HepG2 (cell line): Measurements from ENCODE around the gene TNK1. TPM values are rescaled to one million over a fixed set of nuclear protein-coding genes. Genes with fewer than 3 reads are reported as not detected.

Experiments
- ATAC-seq: fragments of 200-7000 bp; cut with Tn5 transposase; 3 replicates; pipeline ENCODE4 v1.9.1; 2020; ENCODE audit warnings: mild to moderate bottlenecking, moderate library complexity
- BruUV-seq: library from RNA; stranded (reverse); fragments of 400-500 nt; replicated peaks from 2 replicates; lab custom pipeline; 2021; lab: Mats Ljungman, UMichigan
- CTCF ChIA-PET: fragments of 300-600 bp; formaldehyde crosslinking; extraction: SDS; loops from one replicate; lab custom pipeline; 2021; ENCODE audit warnings: low total read pairs, inconsistent platforms, low intra/inter-chr PET ratio; lab: Yijun Ruan, JAX
- POLR2A ChIA-PET: fragments of 350-600 bp; sonication (Branson Sonifier 250); formaldehyde crosslinking; loops from one replicate; lab custom pipeline; 2020; ENCODE audit warnings: antibody characterized with exemption, inconsistent platforms; lab: Yijun Ruan, JAX
- DNase-seq: peaks from one replicate; pipeline ENCODE4 v3.0.0-alpha.2; 2015; ENCODE audit warnings: low spot score
- FAIRE-seq: peaks from 3 replicates; lab custom pipeline; 2011; peaks lifted over from hg19 to GRCh38; lab: Jason Lieb, UNC
- H2AFZ ChIP-seq: one replicate; pipeline ENCODE4 v1.6.1; 2011; ENCODE audit warnings: low read length, inconsistent platforms
- H3K27ac ChIP-seq: fragments of 300-600 bp; 3 replicates; pipeline ENCODE4 v1.8.0; 2011; ENCODE audit warnings: mixed run types, mild to moderate bottlenecking, mixed read lengths, low read length, inconsistent platforms; ENCODE audit not compliant: insufficient read depth; ENCODE audit errors: extremely low read length
- H3K27me3 ChIP-seq, 2 experiments: fragments of 200-600 bp in 1 of 2; 2 replicates in 1 of 2; 3 replicates in 1 of 2; pipeline versions ENCODE4 v1.6.0 to v1.8.0; 2011; ENCODE audit warnings: low read length in 2 of 2, mild to moderate bottlenecking in 2 of 2, moderate library complexity in 2 of 2, inconsistent platforms in 1 of 2; ENCODE audit not compliant: insufficient read depth in 2 of 2, control insufficient read depth in 1 of 2
- H3K36me3 ChIP-seq, 2 experiments: fragments of 200-600 bp in 1 of 2; replicated peaks in 1 of 2; 2 replicates in 1 of 2; 3 replicates in 1 of 2; pipeline versions ENCODE4 v1.5.1 to v1.8.0; 2011; ENCODE audit warnings: low read length in 2 of 2, inconsistent platforms in 1 of 2; ENCODE audit not compliant: insufficient read depth in 2 of 2, control insufficient read depth in 1 of 2
- H3K4me1 ChIP-seq: 2 replicates; pipeline ENCODE4 v1.5.1; 2012; ENCODE audit warnings: low read length, inconsistent platforms; ENCODE audit not compliant: insufficient read depth
- H3K4me2 ChIP-seq: 2 replicates; pipeline ENCODE4 v1.6.0; 2011; ENCODE audit warnings: low read depth, low read length, inconsistent platforms
- H3K4me3 ChIP-seq, 3 experiments: fragments of 200-600 bp in 1 of 3; sonication (generic), shearing (Covaris generic) in 1 of 3; replicated peaks in 1 of 3; 2 replicates each; pipeline ENCODE4 v1.5.1; 2011 to 2016; ENCODE audit warnings: low read length in 3 of 3, inconsistent platforms in 2 of 3, low read depth in 2 of 3, mild to moderate bottlenecking in 2 of 3, control low read depth in 1 of 3, mixed read lengths in 1 of 3; ENCODE audit not compliant: insufficient read depth in 1 of 3
- H3K79me2 ChIP-seq: one replicate; pipeline ENCODE4 v1.6.1; 2011; ENCODE audit warnings: low read length, inconsistent platforms; ENCODE audit not compliant: insufficient read depth
- H3K9ac ChIP-seq: 2 replicates; pipeline ENCODE4 v1.6.0; 2011; ENCODE audit warnings: mild to moderate bottlenecking, low read depth, low read length, inconsistent platforms; ENCODE audit not compliant: insufficient read depth
- H3K9me3 ChIP-seq: 2 replicates; pipeline ENCODE4 v1.5.1; 2012; ENCODE audit warnings: mild to moderate bottlenecking, low read length
- H4K20me1 ChIP-seq: 2 replicates; pipeline ENCODE4 v1.6.0; 2011; ENCODE audit warnings: inconsistent platforms, mild to moderate bottlenecking, low read length, moderate library complexity; ENCODE audit not compliant: insufficient read depth
- RBFOX2 ChIP-seq: fragments of 200-400 bp; formaldehyde crosslinking; IDR thresholded peaks from 2 replicates; pipeline ENCODE4 v1.6.1; 2017; ENCODE audit warnings: low read depth, mild to moderate bottlenecking, low read length
- ZBTB38 ChIP-seq: sonication (generic); formaldehyde crosslinking; IDR thresholded peaks from 2 replicates; pipeline ENCODE4 v1.5.1; 2020; ENCODE audit warnings: mild to moderate bottlenecking, missing genetic modification reagents
- ZNF142 ChIP-seq: sonication (generic); formaldehyde crosslinking; IDR thresholded peaks from 2 replicates; pipeline ENCODE4 v1.4.0; 2020; ENCODE audit warnings: missing genetic modification reagents
- ZNF704 ChIP-seq: sonication (generic); formaldehyde crosslinking; IDR thresholded peaks from 2 replicates; pipeline ENCODE4 v1.8.1; 2023; ENCODE audit warnings: mild to moderate bottlenecking, inconsistent platforms, moderate library complexity, missing genetic modification reagents, borderline replicate concordance
- ZNF740 ChIP-seq: sonication (generic); formaldehyde crosslinking; IDR thresholded peaks from 2 replicates; pipeline ENCODE4 v1.4.0; 2020; ENCODE audit warnings: missing genetic modification reagents
- WGBS: methylation state at CpG from one replicate; pipeline ENCODE4 v1.1.6; 2017; ENCODE audit warnings: low lambda C conversion rate; 5-methylcytosine and 5-hydroxymethylcytosine counted together
- in situ Hi-C: cut with HindIII; loops from 2 replicates; pipeline ENCODE4 v1.10.0; 2017; ENCODE audit warnings: low pct_unique_long_range_greater_than_20kb; ENCODE audit not compliant: extremely low pct_ligation_motif_present
- intact Hi-C: fragments of 100-400 bp; cut with micrococcal nuclease; formaldehyde crosslinking; loops from one replicate; pipeline ENCODE4 v1.10.0; 2022; ENCODE audit not compliant: unreplicated experiment
- polyA plus RNA-seq, 8 experiments: library from polyadenylated mRNA; depleted of rRNA in 3 of 8; stranded (reverse) in 7 of 8; unstranded in 1 of 8; fragments of >200 nt; fragmentation: Illumina TruSeq in 4 of 8; extraction: Trizol in 4 of 8; gene quantifications; 2 replicates each; pipeline versions ENCODE4 v1.2.1 to v1.2.3, GENCODE V29; 2011 to 2016; ENCODE audit warnings: low read depth in 4 of 8, missing spikeins in 1 of 8, mixed read lengths in 1 of 8; ENCODE audit not compliant: insufficient read depth in 1 of 8
- total RNA-seq, 5 experiments: library from RNA; depleted of rRNA; stranded (reverse); fragments of >200 nt; fragmentation: Illumina TruSeq; extraction: Trizol; gene quantifications; 2 replicates each; pipeline ENCODE4 v1.2.3, GENCODE V29; 2016; ENCODE audit warnings: low read depth in 1 of 5
- TF ChIP-seq, protein P1 (sequence below): sonication (generic); formaldehyde crosslinking; IDR thresholded peaks from 2 replicates; pipeline ENCODE4 v1.5.1; 2020; ENCODE audit warnings: mild to moderate bottlenecking, missing genetic modification reagents, moderate library complexity

TNK1 gene
- total and polyA plus RNA-seq, 2 of the 13 experiments (the other 11 are each of a cell fraction or from before 2014, with no cell fraction given), result 2.0 to 3.5 TPM

DNA sequence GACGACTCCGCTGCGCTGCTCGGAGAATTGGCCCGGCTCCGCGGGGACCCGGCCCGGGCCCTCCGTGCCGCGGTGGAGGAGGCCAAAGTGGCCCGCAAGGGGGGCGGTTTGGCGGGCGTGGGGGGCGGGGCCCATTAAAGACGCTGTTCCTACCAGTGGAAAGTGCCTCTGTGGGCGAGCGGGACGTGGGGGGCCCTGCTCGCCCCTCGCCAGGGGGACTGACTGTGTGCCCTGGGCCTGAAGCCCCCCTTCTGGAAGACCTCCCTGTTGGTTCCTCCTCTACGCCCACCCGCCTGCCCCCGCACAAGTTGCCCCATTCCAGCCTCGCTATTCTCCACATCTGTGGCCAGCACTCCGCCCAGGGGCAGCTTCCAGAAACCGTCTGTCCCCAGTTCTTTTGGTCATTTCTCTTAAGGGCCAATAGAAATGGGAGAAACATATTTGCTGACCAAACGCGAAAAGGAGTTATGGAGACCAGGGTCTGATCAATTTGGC, 56.5 kb downstream of the TNK1 start (continued):
- TF ChIP-seq ZNF142 (CRISPR knock-in tag) (no peak), ZNF740 (CRISPR knock-in tag) (no peak)
- TF ChIP-seq, all 625 proteins: peak for 0

- intact Hi-C loops (loop anchor here (2.0 kb wide), 1 partner anchor 77 kb away; no protein-coding TSS in a partner anchor), in situ Hi-C loops (loop anchor here (5.0 kb wide), 2 partner anchors 39 to 81 kb away; partner anchors contain the start of genes TMEM95 and ZBTB4)
- ChIA-PET CTCF (interaction anchor here (2.1 kb wide), 1 partner anchor 82 kb away, joined by 11 read pairs; no protein-coding TSS in a partner anchor), POLR2A (no interaction called here)
- Histone ChIP-seq H4K20me1 (no peaks in the 10 kb centered on the region), H3K27ac (no peak overlapping the region), H3K4me2 (no peak overlapping the region), H2AFZ (no peak overlapping the region), H3K36me3 (no peaks in the 10 kb centered on the region), H3K4me1 (peaks cover 49% of the 10 kb centered on the region), H3K9ac (no peak overlapping the region), H3K4me3 (no peak overlapping the region), H3K79me2 (no peaks in the 10 kb centered on the region), H3K9me3 (no peaks in the 10 kb centered on the region), H3K27me3 (peaks cover 4 to 19% of the 10 kb centered on the region in 2 experiments; a peak in 4 of 5 replicates)
- ATAC-seq, result no peak
- 86% methylated on average over 48 of the region's 48 CpGs for WGBS
- no peak for DNase-seq
- FAIRE-seq, result no peak
- no TSS peak for BruUV-seq
- no peak for TF ChIP-seq ZNF704 (CRISPR knock-in tag)
- peak; percentile 16; the same call in 1 of the 2 replicates for TF ChIP-seq ZBTB38 (CRISPR knock-in tag)
- TF ChIP-seq, protein P1, sequence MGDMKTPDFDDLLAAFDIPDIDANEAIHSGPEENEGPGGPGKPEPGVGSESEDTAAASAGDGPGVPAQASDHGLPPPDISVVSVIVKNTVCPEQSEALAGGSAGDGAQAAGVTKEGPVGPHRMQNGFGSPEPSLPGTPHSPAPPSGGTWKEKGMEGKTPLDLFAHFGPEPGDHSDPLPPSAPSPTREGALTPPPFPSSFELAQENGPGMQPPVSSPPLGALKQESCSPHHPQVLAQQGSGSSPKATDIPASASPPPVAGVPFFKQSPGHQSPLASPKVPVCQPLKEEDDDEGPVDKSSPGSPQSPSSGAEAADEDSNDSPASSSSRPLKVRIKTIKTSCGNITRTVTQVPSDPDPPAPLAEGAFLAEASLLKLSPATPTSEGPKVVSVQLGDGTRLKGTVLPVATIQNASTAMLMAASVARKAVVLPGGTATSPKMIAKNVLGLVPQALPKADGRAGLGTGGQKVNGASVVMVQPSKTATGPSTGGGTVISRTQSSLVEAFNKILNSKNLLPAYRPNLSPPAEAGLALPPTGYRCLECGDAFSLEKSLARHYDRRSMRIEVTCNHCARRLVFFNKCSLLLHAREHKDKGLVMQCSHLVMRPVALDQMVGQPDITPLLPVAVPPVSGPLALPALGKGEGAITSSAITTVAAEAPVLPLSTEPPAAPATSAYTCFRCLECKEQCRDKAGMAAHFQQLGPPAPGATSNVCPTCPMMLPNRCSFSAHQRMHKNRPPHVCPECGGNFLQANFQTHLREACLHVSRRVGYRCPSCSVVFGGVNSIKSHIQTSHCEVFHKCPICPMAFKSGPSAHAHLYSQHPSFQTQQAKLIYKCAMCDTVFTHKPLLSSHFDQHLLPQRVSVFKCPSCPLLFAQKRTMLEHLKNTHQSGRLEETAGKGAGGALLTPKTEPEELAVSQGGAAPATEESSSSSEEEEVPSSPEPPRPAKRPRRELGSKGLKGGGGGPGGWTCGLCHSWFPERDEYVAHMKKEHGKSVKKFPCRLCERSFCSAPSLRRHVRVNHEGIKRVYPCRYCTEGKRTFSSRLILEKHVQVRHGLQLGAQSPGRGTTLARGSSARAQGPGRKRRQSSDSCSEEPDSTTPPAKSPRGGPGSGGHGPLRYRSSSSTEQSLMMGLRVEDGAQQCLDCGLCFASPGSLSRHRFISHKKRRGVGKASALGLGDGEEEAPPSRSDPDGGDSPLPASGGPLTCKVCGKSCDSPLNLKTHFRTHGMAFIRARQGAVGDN (CRISPR knock-in tag), result peak; percentile 8; the same call in 1 of the 2 replicates
- TF ChIP-seq RBFOX2, result 0 out of 2 replicates have a peak, but pooled peaks have one; percentile 28
Observed at GRCh38 chr17:7437950-7438614, 57.2 kb downstream of the TNK1 start.
